RPMI7951 (cell line): ENCODE measurements around the gene FAM117B. TPM values are rescaled to one million over a fixed set of nuclear protein-coding genes. Genes with fewer than 3 reads are reported as not detected.

Experiments
- DNase-seq: peaks from one replicate; pipeline ENCODE4 v3.0.0-alpha.2; 2012; ENCODE audit warnings: low read depth
- total RNA-seq: library from RNA; depleted of rRNA; stranded (reverse); fragments of >200 nt; shearing (Covaris generic); gene quantifications from 2 replicates; pipeline ENCODE4 v1.2.3, GENCODE V29; 2014; rRNA removed

Gene FAM117B
- total RNA-seq, 1 experiment from 2014 or later, result 1.9 TPM

- no peak for DNase-seq
These were observed 174.0 kb downstream of the FAM117B start for GRCh38 chr2:202808754-202809153.

GRCh38 chr2:202813387-202813786 lies 178.6 kb downstream of the FAM117B start:
- DNase-seq, result no peak

- DNase-seq, result no peak
These were observed 179.5 kb downstream of the FAM117B start for GRCh38 chr2:202814226-202814625.

- DNase-seq, result peak; percentile 13
These were observed 181.0 kb downstream of the FAM117B start for GRCh38 chr2:202815548-202816360.

GRCh38 chr2:202817771-202818170 lies 183.0 kb downstream of the FAM117B start:
- no peak for DNase-seq

- DNase-seq, result no peak
These were observed 183.6 kb downstream of the FAM117B start for GRCh38 chr2:202818321-202818720.

Other genes starting within 250 kb of the FAM117B start
- gene ICA1L, start 236.8 kb downstream of the FAM117B start, total RNA-seq, result 2.4 and 2.6 TPM in 2 replicates